Stromal cell of bone marrow (primary cell): ENCODE results near the gene USP47.

ENCODE experiments used
- DNase-seq: peaks from one replicate; pipeline ENCODE4 v3.0.0-alpha.2; 2012; ENCODE audit warnings: low read depth

USP47 gene

DNA sequence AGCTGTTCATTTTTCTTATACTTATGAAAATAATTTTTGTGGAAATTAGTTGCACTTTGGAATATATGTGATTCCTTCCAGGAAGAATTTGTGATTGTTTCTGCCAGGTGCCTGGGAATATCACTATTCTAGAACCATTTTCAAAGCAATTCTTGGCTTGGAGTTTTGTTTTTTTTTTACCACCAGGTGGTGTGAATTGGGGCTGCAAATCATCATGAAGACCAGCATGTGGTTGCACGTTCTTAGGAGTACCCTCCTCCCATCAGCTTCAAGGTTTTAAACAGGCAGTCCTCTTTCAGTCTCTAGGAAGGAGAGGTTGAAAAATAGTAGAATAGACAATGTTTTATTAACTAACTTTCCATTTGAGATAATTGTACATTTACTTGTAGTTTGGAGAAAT, 25.9 kb downstream of the USP47 start:
- DNase-seq, result no peak

DNA sequence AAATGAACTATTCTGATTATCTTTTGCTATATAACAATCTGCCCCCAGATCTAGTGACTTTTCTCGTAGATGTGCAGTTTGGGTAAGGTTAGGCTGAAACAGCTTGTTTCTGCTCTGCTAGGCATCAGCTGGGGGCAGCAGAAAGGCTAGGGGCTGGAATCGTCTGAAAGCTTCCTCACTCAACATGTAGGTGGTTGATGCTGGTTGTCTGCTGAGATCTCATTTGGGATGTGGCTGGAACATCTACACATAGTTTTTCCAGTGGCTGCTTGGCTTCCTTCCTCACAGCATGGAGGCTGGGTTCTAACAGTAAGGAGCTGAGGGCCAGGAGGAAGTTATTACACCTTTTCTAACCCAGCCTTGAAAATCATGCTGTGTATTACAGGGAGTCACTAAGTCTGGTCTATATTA, 30.2 kb downstream of the USP47 start:
- no peak for DNase-seq

DNA sequence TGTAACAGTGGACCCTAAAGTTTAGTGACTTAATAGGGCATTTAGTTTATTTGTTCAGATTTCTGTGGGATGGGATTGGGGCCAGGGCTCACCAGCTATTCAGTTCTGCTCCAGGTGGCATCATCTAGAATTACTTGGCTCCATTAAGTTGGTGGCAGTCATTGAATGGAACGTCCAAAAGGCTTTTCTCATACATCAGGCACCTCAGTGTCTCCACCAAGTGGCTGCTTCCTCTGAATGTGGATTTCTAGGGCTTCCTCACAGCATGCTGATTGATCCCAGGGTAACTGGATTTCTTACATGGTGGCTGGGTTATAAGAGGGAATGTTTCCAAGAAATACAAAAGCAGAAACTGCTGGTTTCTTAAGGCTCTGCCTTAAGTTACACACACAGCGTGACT, 34.7 kb downstream of the USP47 start:
- DNase-seq, result no peak

DNA sequence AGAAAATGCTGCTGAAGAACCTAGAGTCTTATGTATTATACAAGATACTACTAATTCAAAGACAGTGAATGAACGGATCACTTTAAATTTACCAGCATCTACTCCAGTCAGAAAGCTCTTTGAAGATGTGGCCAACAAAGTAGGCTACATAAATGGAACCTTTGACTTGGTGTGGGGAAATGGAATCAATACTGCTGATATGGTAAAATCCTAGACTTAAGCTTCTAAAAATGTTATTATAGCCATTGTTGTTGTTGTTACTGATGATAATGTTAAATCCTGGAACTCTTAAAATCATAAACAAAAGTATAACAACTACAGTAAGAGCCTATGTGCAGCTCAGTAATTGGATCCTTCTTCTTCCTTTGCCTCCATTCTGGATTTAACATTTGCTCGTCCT, 38.4 kb downstream of the USP47 start:
- no peak for DNase-seq

DNA sequence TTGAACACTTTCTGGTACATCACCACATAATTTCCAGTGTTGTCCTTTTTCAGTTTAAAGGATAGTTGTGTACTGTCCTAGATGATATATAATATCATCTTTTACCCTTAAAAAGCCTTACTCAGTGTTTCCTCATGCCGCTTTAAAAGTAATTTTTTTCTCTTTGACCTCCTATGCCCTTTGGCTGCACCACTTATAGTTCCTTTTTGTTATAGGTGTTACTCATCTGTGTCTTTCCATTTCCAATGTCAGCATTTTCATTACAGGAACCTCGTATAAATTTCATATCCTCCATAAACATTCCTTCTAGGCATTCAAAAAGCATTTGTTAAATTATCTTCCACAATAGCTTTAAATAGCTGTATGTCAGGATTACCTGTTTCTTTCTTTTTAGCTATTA, 40.8 kb downstream of the USP47 start:
- no peak for DNase-seq

DNA sequence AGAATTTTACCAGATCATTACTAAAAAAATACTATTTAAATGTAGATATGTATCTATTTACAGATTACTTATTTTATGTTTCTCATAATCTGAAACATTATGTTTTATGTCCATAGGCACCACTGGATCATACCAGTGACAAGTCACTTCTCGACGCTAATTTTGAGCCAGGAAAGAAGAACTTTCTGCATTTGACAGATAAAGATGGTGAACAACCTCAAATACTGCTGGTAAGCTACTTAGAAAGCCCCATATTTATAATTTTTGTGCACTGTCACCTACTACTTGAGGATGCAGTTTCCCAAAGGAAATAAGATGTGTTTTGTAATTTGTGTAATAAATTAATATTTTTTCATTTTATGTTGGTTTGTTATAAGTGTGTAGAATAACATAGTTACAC, 42.6 kb downstream of the USP47 start:
- DNase-seq, result no peak

DNA sequence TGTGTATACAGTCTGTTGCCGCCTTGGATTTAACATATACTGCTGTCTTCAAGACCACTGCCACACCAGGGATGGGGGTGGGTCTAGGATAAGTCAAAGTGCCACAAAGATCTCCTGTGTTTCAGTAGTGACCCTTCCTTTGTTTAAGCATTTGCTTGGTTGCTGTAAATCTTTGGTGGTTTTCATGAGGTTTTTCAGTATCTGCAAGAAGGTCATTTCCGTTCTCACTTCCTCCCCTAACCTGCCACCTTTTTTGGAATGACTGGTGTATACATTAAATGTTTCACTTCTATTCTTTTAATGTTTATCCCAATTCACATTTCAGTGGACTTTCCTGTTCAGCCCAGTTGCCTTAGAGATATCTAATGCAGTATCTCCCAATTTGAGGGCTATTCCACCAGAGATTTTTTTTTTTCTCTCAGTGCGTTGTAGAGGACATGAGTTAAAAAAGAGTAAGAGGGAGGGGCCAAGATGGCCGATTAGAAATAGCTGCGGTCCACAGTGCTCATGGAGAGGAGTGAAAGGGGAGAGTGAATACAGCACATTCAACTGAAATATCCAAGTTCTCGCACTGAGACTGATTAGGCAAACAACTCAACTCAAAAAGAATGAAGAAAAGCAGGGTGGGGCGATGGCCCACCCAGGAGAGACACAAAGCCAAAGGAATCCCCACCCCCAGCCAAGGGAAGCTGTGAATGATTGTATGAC, 43.2 kb downstream of the USP47 start:
- DNase-seq, result no peak

DNA sequence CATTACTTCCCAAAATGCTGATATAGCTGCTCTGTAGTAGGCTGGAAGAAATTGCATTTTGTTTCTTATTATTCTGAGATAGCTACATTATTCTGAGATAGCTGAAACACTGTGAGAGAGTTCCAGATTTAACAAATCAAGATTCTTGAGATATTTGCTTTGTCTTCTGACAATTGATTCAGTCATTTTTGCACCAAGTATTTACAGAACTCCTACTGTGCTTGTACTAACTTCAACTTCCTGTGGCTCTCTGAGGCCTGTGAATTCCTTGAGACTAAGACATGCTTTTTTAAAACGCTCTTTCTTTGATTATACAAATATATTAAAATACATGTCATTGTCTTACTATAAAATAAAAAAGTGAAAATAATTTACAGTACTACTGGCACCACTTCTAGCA, 52.7 kb downstream of the USP47 start:
- DNase-seq, result no peak

DNA sequence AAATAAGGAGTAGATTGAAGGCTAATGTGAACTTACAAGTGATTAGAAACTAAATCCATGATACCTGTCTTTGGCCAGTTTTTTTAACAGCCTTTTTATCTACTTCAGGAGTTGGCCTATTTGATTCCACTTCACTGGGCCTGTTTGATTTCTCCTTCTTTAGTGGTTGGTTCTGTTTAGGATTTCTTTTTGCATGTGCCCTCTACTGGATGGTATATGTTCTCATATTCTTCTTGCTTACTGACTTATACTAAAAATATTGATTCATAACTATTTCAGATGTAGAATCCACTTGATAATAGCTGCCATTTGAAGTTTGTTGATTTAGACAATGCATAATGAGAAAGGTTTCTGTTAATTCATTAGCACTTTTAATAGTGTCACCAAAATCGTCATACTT, 53.9 kb downstream of the USP47 start:
- no peak for DNase-seq

DNA sequence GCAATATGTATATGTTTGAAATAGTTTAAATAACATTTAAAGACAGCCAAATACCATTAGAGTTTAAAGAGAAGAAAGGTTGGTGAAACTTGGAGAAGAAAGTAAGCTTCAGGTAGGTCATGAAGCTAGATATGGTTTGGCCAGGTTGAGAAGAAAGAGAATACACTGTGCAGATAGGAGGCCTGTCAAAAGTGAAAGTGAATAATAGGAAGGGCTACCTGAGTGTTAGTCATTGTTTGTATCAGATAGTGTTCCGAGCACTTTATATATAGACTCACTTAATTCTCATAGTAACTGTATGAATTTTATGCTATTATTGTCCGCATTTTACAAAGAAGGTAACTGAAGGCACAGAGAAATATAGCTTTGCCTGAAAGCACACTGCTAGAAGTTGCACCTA, 56.9 kb downstream of the USP47 start:
- DNase-seq, result no peak

DNA sequence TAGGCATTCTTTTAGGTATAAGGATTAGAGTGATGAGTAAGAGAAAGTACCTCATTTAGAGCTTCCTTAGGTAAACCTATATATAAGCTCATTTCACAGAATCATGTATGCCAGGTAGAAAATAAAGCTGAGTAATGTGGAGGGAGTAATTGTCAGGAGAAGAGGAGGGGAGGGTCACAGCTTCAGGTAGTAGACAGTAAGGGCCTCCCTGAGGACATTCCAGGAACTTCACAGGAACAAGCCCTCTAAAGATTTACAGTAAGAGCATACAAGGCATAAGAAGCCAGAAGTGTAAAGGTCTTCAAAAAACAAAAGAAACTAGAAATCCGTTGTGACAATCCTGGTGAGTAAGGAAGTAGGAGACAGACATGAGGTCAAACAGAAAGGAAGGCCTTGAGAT, 57.6 kb downstream of the USP47 start:
- no peak for DNase-seq

DNA sequence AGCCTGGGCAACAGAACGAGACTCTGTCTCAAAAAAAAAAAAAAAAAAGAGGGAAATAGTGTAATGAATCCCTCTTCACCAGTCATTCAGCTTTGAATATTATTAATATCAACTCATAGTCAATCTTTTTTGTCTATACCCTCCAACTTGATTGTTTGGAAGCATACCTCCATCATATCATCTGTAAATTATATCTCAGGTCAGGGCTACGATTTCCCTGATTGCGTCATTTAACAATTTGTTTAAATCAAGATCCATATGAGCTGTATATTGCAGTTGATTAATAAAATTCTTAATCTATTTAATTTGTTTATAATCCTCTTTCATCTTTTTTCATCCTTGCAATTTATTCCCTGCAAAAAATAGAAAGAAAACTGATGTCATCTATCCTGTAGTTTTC, 60.2 kb downstream of the USP47 start:
- DNase-seq, result no peak

DNA sequence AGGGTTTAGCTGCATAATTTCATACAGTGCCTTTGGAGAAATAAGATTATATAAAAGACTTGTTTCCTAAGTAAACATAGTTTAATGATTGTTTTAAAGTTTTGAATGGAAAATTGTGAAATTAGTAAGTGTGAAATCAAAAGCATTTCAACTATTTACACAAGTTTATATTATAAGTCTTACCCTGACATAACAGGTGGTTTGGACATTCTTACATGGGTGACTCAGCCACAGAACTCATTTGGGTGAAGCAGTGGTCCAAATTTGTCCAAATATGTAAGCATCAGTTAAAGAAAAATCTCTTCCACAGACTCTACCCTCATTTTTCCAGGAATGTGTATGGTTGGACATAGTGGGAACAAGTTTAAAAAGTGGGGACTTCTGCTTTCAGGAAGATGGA, 68.0 kb downstream of the USP47 start:
- DNase-seq, result no peak

DNA sequence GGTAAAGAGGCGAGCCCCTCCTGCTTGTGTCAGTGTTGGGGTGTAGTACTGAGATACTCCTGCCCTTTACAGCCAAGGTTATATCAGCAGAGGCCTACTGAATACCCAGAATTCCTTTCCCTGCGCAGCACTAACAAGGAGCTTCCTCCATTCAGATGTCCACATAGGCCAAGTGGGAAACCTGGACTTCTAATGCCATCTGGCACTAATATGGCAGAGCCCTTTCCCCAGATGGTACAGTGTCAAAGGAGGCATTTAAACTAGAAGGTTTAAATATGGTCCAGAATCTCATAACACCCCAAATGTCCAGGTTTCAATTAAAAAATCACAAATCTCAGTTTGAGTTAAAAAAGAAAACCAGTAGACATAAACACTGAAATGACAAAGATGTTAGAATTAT, 68.8 kb downstream of the USP47 start:
- no peak for DNase-seq

DNA sequence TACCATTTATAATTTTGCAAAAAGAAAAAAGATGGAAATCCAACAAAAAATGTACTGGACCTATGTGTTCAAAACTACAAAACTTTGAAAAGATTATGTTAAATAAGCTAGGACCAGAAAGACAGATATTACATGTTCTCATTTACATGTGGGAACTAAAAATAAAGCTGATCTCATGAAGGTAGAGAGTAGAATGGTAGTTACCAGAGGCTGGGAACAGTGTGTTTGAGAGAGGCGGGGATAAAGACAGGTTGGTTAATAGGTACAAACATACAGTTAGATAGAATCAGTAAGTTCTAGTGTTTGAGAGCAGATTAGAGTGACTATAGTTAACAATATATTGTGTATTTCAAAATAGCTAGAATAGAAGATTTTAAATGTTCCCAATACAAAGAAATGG, 71.6 kb downstream of the USP47 start:
- no peak for DNase-seq

DNA sequence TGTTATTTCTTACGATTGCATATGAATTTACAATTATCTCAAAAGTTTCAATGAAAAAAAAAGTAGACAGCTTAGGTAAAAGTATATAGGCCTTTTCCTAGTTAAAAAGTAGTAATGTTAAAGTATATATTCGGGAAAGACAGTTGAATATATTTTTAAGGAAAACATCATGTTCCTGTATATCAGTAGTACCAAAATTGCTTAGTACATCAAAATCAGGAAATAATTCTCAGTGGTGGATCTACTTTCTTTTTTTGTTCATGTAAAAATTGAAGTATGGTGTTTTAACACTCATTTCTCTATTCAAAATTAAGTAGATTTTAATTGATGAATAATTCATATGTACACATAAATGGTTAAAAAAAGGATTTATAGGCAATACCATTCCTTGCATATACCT, 73.9 kb downstream of the USP47 start:
- no peak for DNase-seq

DNA sequence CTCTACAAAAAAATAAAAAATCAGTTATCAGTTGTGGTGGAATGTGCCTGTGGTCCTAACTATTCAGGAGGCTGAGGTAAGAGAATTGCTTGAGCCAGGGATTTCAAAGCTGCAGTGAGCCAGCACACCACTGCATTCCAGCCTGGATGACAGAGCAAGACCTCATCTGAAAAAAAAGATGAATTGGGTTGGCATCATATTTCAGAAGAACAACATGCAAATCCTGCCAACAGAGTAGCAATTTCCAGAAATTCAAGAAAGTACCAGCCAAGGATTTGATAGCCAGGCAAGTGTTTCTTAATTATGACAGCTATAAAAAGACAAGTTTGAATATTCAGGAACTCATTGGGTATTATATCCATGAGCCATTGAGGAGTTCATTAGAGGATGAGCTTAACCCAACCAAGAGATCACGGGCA, 75.2 kb downstream of the USP47 start:
- peak; percentile 63 for DNase-seq

DNA sequence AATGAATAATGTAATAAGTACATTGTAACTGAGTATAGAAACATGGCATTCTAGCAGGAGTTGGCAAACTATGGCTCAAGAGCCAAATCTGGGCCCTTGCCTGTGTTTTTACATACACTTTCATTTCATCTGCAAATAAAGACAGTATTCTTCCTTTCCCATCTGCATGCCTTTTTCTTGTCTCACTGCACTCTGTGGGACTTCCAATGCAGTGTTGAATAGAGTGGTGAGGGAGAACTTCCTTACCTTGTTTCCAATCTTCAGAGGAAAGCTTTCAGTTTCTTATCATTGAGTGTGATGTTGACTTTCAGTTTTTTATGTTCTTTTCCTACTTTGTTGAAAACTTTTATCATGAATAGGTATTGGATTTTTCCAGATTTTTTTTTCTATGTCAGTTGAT, 82.1 kb downstream of the USP47 start:
- DNase-seq, result no peak

DNA sequence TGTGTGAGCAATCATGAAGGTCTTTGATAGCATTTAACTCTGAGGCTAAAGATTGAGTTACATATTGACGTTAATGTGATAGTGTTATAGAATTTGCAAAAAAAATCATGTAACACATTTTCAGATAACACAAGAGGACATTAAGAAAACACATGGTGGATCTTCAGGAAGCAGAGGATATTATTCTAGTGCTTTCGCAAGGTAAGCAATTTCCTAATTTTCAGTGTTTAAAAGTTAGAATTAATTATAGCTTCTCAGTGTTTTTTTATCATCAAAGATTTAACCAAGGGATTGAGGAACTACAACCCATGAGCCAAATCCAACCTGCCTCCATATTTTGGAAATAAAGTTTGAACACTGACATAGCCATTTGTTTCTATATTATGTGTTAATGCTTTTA, 88.1 kb downstream of the USP47 start:
- DNase-seq, result no peak

DNA sequence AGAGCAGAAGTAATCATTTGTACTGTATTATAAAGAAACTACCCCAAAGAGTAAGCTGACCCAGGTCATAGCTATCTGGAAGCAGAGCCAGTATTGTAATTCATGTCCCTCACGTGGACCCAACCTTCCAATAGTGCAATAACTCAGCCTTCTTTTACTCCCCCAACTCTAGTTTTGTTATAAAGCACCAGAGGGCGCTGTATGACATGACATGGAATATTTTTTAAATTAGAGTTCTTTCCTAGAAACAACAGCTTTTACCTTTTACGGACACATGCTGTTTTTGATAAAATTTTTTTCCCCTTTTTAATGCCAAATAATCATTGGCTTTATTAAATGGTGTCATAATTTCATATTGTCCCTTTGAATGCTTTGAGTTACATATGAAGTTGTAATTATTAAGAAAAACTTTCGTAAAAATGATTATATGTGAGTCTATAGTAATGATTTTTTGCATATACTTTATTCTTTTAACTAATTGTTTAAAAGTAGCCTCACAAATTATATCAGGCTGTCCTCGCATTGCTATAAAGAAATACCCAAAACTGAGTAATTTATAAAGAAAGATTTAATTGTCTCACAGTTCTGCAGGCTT, 89.8 kb downstream of the USP47 start:
- DNase-seq, result peak; percentile 56

DNA sequence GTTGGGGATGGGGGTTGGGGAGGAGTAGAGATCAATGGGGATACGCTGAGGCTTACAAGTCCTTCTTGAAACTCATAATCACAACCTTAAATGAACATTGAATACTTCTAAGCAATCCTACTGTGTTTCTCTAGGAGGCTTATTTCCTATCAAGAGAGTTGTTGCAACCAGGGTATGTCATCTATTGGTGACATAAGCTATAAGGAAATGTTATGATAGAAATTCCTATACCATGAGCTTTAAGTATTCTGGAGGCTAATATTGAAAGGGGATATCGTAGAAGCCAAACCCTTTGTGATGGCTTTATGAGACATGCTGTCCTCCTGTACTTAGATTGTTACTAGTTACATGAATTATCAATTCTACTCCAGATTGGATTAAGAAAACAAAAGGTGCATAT, 93.8 kb downstream of the USP47 start:
- no peak for DNase-seq

DNA sequence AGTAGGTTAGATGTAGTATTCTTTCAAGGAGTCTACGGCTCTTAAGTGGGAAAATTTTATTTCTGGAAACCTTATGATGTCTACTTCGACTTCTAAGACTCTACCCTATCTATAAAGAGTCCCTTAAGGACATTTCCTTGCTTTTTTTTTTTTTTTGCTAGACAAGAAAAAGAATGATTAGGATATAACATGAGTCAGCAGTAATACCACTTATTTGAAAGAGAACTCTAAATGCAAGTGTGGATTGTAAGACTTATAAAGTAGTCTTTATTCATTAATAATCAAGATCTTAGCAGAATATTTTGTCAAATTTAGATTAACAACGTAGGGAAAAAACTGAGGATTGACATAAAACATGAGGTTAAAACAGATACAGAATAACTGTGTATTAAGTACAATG, 95.7 kb downstream of the USP47 start:
- DNase-seq, result no peak

DNA sequence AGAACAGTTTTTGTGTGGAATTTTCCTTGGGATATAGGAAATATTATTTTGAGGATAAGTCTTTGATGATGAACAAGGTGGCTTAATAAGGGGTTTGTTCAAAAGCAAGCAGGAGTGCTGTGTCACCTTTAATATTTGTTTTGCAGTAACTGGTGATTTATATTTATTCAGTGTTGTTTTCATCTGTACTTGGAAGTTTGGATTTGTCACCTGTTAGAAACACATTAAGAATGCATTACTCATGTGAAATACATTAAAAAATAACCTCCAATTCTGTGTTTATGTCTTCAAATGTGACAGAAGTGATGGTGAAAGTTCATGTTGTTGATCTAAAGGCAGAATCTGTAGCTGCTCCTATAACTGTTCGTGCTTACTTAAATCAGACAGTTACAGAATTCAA, 96.2 kb downstream of the USP47 start:
- DNase-seq, result no peak

DNA sequence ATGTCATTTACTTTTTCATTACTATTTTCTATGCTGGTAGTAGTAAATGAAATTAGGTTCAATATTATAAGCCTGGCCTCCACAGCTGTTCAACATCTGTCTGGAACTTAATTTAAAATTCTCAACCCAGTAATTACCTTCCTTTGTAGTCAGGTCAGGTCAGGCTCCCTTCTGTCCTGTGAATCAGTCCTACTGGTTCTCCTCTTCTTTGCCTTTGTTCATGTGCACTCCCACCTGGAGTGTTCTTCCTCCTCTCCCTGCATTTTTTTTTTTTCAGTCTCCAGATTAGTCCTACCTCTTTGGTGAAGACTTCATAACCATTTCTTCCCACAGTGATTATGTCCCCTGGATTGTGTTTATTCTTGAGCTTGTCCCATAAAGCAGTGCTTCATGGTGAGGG, 98.8 kb downstream of the USP47 start:
- DNase-seq, result no peak
